Upper lobe of left lung (tissue), 6 donors: ENCODE results near the gene NHLH2. TPM values are rescaled to one million over a fixed set of nuclear protein-coding genes. Genes with fewer than 3 reads are reported as not detected.

Experiments used
- ATAC-seq, 2 donors: fragments of 200-7000 bp; cut with Tn5 transposase; one replicate each; pipeline ENCODE4 v1.9.1; 2022; ENCODE audit warnings: mild to moderate bottlenecking in 2 of 2, moderate library complexity in 2 of 2; ENCODE audit not compliant: low FRiP score in 2 of 2
- DNase-seq, 2 donors: peaks; one replicate each; pipeline ENCODE4 v3.0.0-alpha.2; 2019 to 2020
- H3K27ac ChIP-seq, 4 donors: fragments of 200-600 bp; sonication (generic); one replicate each; pipeline ENCODE4 v1.5.1; 2016 to 2019
- H3K27me3 ChIP-seq, 4 donors: fragments of 200-600 bp; sonication (generic); one replicate each; pipeline ENCODE4 v1.5.1; 2017 to 2019
- H3K36me3 ChIP-seq, 4 donors: fragments of 200-600 bp; sonication (generic); one replicate each; pipeline ENCODE4 v1.5.1; 2016 to 2019
- H3K4me1 ChIP-seq, 4 donors: fragments of 200-600 bp; sonication (generic); one replicate each; pipeline ENCODE4 v1.5.1; 2018 to 2019
- H3K4me3 ChIP-seq, 4 donors: fragments of 200-600 bp; sonication (generic); one replicate each; pipeline ENCODE4 v1.5.1; 2017 to 2019; ENCODE audit warnings: mild to moderate bottlenecking in 2 of 4, moderate library complexity in 1 of 4
- H3K9me3 ChIP-seq, 4 donors: fragments of 200-600 bp; sonication (generic); one replicate each; pipeline ENCODE4 v1.5.1; 2018 to 2019
- CTCF ChIP-seq, 6 experiments: fragments of 450-650 bp in 4 of 6; fragments of 200-600 bp in 2 of 6; sonication (generic) in 2 of 6; IDR thresholded peaks; one replicate each; pipeline ENCODE4 v1.5.1; 2016 to 2019; ENCODE audit warnings: antibody characterized with exemption in 6 of 6
- EP300 ChIP-seq, 4 donors: sonication (generic); formaldehyde crosslinking; IDR thresholded peaks; one replicate each; pipeline ENCODE4 v1.5.1; 2017; ENCODE audit warnings: antibody characterized with exemption in 4 of 4, control low read depth in 2 of 4
- POLR2A ChIP-seq, 4 donors: fragments of 450-650 bp; IDR thresholded peaks; one replicate each; pipeline ENCODE4 v1.5.1; 2016 to 2017; ENCODE audit warnings: antibody characterized with exemption in 4 of 4, mild to moderate bottlenecking in 2 of 4
- POLR2AphosphoS5 ChIP-seq, 2 donors: sonication (generic); formaldehyde crosslinking; IDR thresholded peaks; one replicate each; pipeline ENCODE4 v1.5.1; 2017; ENCODE audit warnings: antibody characterized with exemption in 2 of 2
- WGBS, 2 donors: methylation state at CpG; one replicate each; pipeline ENCODE4 v1.1.5; 2017 to 2018; 5-methylcytosine and 5-hydroxymethylcytosine counted together
- total RNA-seq, 6 donors: library from RNA; depleted of rRNA in 4 of 6; stranded (reverse); fragments of >200 nt in 4 of 6; gene quantifications; one replicate each; pipeline versions ENCODE4 v1.1.0 to v1.2.1, GENCODE V29; 2016 to 2021
- donor health status: DM: no; HTN: no; CAD: no; lungs with moderate emphysema.
- donor health status: DM: no; HTN: yes; CAD: no; lungs with severe emphysema.

NHLH2 gene
- total RNA-seq, 6 donors from 2014 or later = 0.30 to 1.3 (median 0.41) TPM; not detected in 2

GRCh38 chr1:115793162-115793561 is 47.8 kb downstream of the NHLH2 start:
- WGBS, 2 donors = 29 to 37% methylated on average over 9 of the region's 9 CpGs
- no peak for TF ChIP-seq CTCF (IDR thresholded peaks at IDR 0.05)
- no peak for TF ChIP-seq POLR2A (IDR thresholded peaks at IDR 0.05)
- no peak for TF ChIP-seq EP300 (IDR thresholded peaks at IDR 0.05)
- no peak for TF ChIP-seq POLR2AphosphoS5 (IDR thresholded peaks at IDR 0.05)
- Histone ChIP-seq H3K4me3 (no peak overlapping the region), H3K4me1 (no peaks in the 10 kb centered on the region), H3K36me3 (no peaks in the 10 kb centered on the region), H3K27me3 (no peaks in the 10 kb centered on the region), H3K27ac (no peak overlapping the region), H3K9me3 (no peaks in the 10 kb centered on the region)
- DNase-seq (no peak), ATAC-seq (no peak)

GRCh38 chr1:115791816-115792215 is 49.1 kb downstream of the NHLH2 start:
- no peaks in the 10 kb centered on the region for H3K27me3 ChIP-seq
- TF ChIP-seq EP300 (IDR thresholded peaks at IDR 0.05) (no peak), CTCF (IDR thresholded peaks at IDR 0.05) (no peak), POLR2AphosphoS5 (IDR thresholded peaks at IDR 0.05) (no peak), POLR2A (IDR thresholded peaks at IDR 0.05) (no peak)
- no peaks in the 10 kb centered on the region for H3K4me1 ChIP-seq
- ATAC-seq = no peak
- WGBS, 2 donors = 81 to 91% methylated on average over 3 of the region's 3 CpGs
- DNase-seq = no peak
- peaks cover 0 to 4% (median 0%) of the 10 kb centered on the region in 4 donors for H3K9me3 ChIP-seq
- H3K36me3 ChIP-seq = no peaks in the 10 kb centered on the region
- no peak overlapping the region for H3K27ac ChIP-seq
- no peak overlapping the region for H3K4me3 ChIP-seq

- Histone ChIP-seq H3K36me3 (no peaks in the 10 kb centered on the region), H3K27me3 (no peaks in the 10 kb centered on the region), H3K27ac (no peak overlapping the region), H3K4me1 (no peaks in the 10 kb centered on the region), H3K4me3 (no peak overlapping the region), H3K9me3 (peaks cover 0 to 4% (median 0%) of the 10 kb centered on the region in 4 donors)
- TF ChIP-seq CTCF (IDR thresholded peaks at IDR 0.05) (no peak), POLR2A (IDR thresholded peaks at IDR 0.05) (no peak), POLR2AphosphoS5 (IDR thresholded peaks at IDR 0.05) (no peak), EP300 (IDR thresholded peaks at IDR 0.05) (no peak)
- 71 to 80% methylated on average over 5 to 6 of the region's 6 CpGs for WGBS, 2 donors
- DNase-seq = no peak
- no peak for ATAC-seq
These were observed 50.1 kb downstream of the NHLH2 start for GRCh38 chr1:115790846-115791245.

DNA sequence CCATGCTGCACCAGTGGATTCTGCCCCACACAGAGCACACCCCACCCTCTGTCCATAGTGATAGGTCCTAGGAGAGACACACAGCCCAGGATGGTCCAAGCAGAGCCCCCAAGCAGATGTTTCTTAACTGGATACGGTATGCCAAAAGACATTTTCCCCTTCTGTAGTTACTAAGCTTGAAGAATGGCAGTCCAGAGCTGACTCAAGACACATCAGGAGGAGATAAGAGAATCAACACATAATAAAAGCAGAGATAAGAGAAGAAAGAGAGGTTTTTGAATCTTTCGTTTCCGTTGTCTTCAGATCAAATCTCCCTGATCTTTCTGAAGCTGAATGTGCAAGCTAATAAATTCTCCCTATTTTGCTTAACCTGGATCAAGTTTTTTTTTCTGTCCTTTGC is 50.6 kb downstream of the NHLH2 start:
- H3K27me3 ChIP-seq = no peaks in the 10 kb centered on the region
- no peak for DNase-seq
- WGBS, 2 donors = 45 to 64% methylated on average over 3 of the region's 3 CpGs
- H3K9me3 ChIP-seq = peaks cover 0 to 4% (median 0%) of the 10 kb centered on the region in 4 donors
- no peaks in the 10 kb centered on the region for H3K36me3 ChIP-seq
- TF ChIP-seq POLR2AphosphoS5 (IDR thresholded peaks at IDR 0.05) (no peak), EP300 (IDR thresholded peaks at IDR 0.05) (no peak), POLR2A (IDR thresholded peaks at IDR 0.05) (no peak), CTCF (IDR thresholded peaks at IDR 0.05) (no peak)
- H3K27ac ChIP-seq = no peak overlapping the region
- H3K4me3 ChIP-seq = no peak overlapping the region
- H3K4me1 ChIP-seq = no peaks in the 10 kb centered on the region
- ATAC-seq = no peak

Other genes with a start within 250 kb of the NHLH2 start
- gene VANGL1, start 199.2 kb downstream of the NHLH2 start, total RNA-seq = 10 to 100 TPM in 1 of 6 donors, 1 to 10 TPM in 5; 3.1 to 11.4 (median 7.0) TPM
- 1 to 10 TPM in 3 of 6 donors, under 1 TPM in 3; under 0.01 to 1.9 (median 0.99) TPM for gene CASQ2, start 72.4 kb downstream of the NHLH2 start, total RNA-seq
- 10 to 100 TPM; 12.5 to 52.4 (median 27.1) TPM for gene SLC22A15, start 135.4 kb upstream of the NHLH2 start, total RNA-seq